Activated B cell treated with CpG ODN at 0.5 μM for 24 hours (primary cell): ENCODE results near the gene RAD18. TPM values are rescaled to one million over a fixed set of nuclear protein-coding genes. Genes with fewer than 3 reads are reported as not detected.

Source experiments
- ATAC-seq: fragments of 200-7000 bp; cut with Tn5 transposase; one replicate; pipeline ENCODE4 v1.10.0; 2021; ENCODE audit warnings: low read depth, mild to moderate bottlenecking, moderate library complexity
- CTCF ChIA-PET: fragments of 350-600 bp; sonication (Branson Sonifier 250); formaldehyde crosslinking; loops from one replicate; lab custom pipeline; 2021; ENCODE audit warnings: antibody characterized with exemption; lab: Charles Lee
- POLR2A ChIA-PET: fragments of 350-600 bp; sonication (Branson Sonifier 250); formaldehyde crosslinking; loops from one replicate; lab custom pipeline; 2021; ENCODE audit warnings: antibody characterized with exemption; lab: Charles Lee
- DNase-seq: peaks from one replicate; pipeline ENCODE4 v3.0.0; 2022
- H3K27ac Mint-ChIP-seq: one replicate; pipeline ENCODE4 v1.8.0; 2020; ENCODE audit warnings: mixed read lengths
- H3K27me3 Mint-ChIP-seq: one replicate; pipeline ENCODE4 v1.8.0; 2021; ENCODE audit warnings: mixed read lengths
- H3K36me3 Mint-ChIP-seq: one replicate; pipeline ENCODE4 v1.8.0; 2021; ENCODE audit warnings: low read depth, mixed read lengths
- H3K4me1 Mint-ChIP-seq: one replicate; pipeline ENCODE4 v1.8.0; 2021; ENCODE audit warnings: mixed read lengths
- H3K4me3 Mint-ChIP-seq: one replicate; pipeline ENCODE4 v1.8.0; 2020; ENCODE audit warnings: mild to moderate bottlenecking, mixed read lengths
- H3K9me3 Mint-ChIP-seq: one replicate; pipeline ENCODE4 v1.8.0; 2020; ENCODE audit warnings: mixed read lengths
- intact Hi-C: fragments of 100-400 bp; cut with micrococcal nuclease; formaldehyde crosslinking; loops from one replicate; pipeline ENCODE4 v1.15.1; 2024
- total RNA-seq: library from RNA; stranded (reverse); gene quantifications from 2 replicates; pipeline ENCODE4 v1.2.3, GENCODE V29; 2022
- TF ChIP-seq, protein P1 (sequence below): fragments of 200-600 bp; IDR thresholded peaks from one replicate; pipeline ENCODE4 v1.8.0; 2022; ENCODE audit warnings: antibody characterized with exemption, mild to moderate bottlenecking

The RAD18 gene
- total RNA-seq, 1 donor from 2014 or later = 21.6 TPM

- ATAC-seq (no peak), DNase-seq (no peak)
- Mint-ChIP-seq H3K4me1 (no peaks in the 10 kb centered on the region), H3K9me3 (no peaks in the 10 kb centered on the region), H3K36me3 (no peaks in the 10 kb centered on the region), H3K4me3 (no peak overlapping the region), H3K27ac (no peak overlapping the region), H3K27me3 (no peaks in the 10 kb centered on the region)
- CTCF ChIA-PET = no interaction called here
- POLR2A ChIA-PET = no interaction called here
- intact Hi-C loops = no loop called here
- TF ChIP-seq, protein P1, sequence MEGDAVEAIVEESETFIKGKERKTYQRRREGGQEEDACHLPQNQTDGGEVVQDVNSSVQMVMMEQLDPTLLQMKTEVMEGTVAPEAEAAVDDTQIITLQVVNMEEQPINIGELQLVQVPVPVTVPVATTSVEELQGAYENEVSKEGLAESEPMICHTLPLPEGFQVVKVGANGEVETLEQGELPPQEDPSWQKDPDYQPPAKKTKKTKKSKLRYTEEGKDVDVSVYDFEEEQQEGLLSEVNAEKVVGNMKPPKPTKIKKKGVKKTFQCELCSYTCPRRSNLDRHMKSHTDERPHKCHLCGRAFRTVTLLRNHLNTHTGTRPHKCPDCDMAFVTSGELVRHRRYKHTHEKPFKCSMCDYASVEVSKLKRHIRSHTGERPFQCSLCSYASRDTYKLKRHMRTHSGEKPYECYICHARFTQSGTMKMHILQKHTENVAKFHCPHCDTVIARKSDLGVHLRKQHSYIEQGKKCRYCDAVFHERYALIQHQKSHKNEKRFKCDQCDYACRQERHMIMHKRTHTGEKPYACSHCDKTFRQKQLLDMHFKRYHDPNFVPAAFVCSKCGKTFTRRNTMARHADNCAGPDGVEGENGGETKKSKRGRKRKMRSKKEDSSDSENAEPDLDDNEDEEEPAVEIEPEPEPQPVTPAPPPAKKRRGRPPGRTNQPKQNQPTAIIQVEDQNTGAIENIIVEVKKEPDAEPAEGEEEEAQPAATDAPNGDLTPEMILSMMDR = no peak
Observed at GRCh38 chr3:9007213-9007612, 43.9 kb upstream of the RAD18 start.

- H3K36me3 Mint-ChIP-seq = no peaks in the 10 kb centered on the region
- POLR2A ChIA-PET = no interaction called here
- TF ChIP-seq, protein P1 = no peak
- H3K4me3 Mint-ChIP-seq = no peak overlapping the region
- no peak overlapping the region for H3K27ac Mint-ChIP-seq
- intact Hi-C loops = no loop called here
- H3K4me1 Mint-ChIP-seq = no peaks in the 10 kb centered on the region
- CTCF ChIA-PET = no interaction called here
- H3K9me3 Mint-ChIP-seq = no peaks in the 10 kb centered on the region
- peaks cover 6% of the 10 kb centered on the region for H3K27me3 Mint-ChIP-seq
- DNase-seq = no peak
- no peak for ATAC-seq
Observed at GRCh38 chr3:9000041-9000440, 36.8 kb upstream of the RAD18 start.

GRCh38 chr3:8997151-8997550 is 33.9 kb upstream of the RAD18 start:
- Mint-ChIP-seq H3K36me3 (no peaks in the 10 kb centered on the region), H3K4me3 (no peak overlapping the region), H3K9me3 (no peaks in the 10 kb centered on the region), H3K4me1 (no peaks in the 10 kb centered on the region), H3K27ac (no peak overlapping the region), H3K27me3 (peaks cover 6% of the 10 kb centered on the region)
- intact Hi-C loops = no loop called here
- DNase-seq = no peak
- TF ChIP-seq, protein P1 = no peak
- ChIA-PET POLR2A (no interaction called here), CTCF (no interaction called here)
- ATAC-seq = no peak

- TF ChIP-seq, protein P1 = no peak
Observed at GRCh38 chr3:8996681-8997121, 33.4 kb upstream of the RAD18 start.

DNA sequence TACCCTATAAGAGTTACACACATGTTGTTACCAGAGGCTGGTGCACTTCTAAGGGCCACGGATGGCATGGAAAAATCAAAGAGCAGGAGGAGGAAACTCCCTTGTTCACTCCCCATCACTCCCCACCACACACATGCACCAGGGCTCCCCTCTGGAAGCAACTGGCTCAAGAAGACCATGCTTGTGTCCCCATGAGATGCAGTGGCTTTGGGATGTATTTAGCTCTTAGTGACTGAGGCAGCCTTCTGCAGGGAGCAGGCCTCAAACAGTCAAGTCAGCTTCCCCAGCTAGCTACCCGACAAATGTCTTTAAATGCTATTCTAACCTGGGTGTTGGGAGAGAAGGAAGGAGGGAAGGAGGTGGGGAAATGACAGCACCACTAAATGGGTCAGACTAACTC is 32.9 kb upstream of the RAD18 start:
- ChIA-PET POLR2A (no interaction called here), CTCF (no interaction called here)
- H3K27ac Mint-ChIP-seq = no peak overlapping the region
- no peaks in the 10 kb centered on the region for H3K36me3 Mint-ChIP-seq
- no peak for ATAC-seq
- H3K27me3 Mint-ChIP-seq = peaks cover 7% of the 10 kb centered on the region
- H3K4me3 Mint-ChIP-seq = no peak overlapping the region
- intact Hi-C loops = no loop called here
- no peaks in the 10 kb centered on the region for H3K4me1 Mint-ChIP-seq
- DNase-seq = no peak
- no peaks in the 10 kb centered on the region for H3K9me3 Mint-ChIP-seq
- TF ChIP-seq, protein P1 = no peak

More at GRCh38 chr3:8996681-8997121, 33.4 kb upstream of the RAD18 start:
- Mint-ChIP-seq H3K4me3 (no peak overlapping the region), H3K27me3 (peaks cover 6% of the 10 kb centered on the region), H3K4me1 (no peaks in the 10 kb centered on the region), H3K9me3 (no peaks in the 10 kb centered on the region), H3K27ac (no peak overlapping the region), H3K36me3 (no peaks in the 10 kb centered on the region)
- no peak for DNase-seq
- intact Hi-C loops = no loop called here
- POLR2A ChIA-PET = no interaction called here
- CTCF ChIA-PET = no interaction called here
- no peak for ATAC-seq
